HEK293 (cell line): ENCODE measurements around the gene FBLN2.

Experiments used
- CTCF ChIA-PET: fragments of 350-600 bp; formaldehyde crosslinking; extraction: SDS; loops from one replicate; lab custom pipeline; 2021; ENCODE audit warnings: antibody characterized with exemption; lab: Yijun Ruan, JAX
- POLR2A ChIA-PET: fragments of 300-600 bp; formaldehyde crosslinking; extraction: SDS; loops from one replicate; lab custom pipeline; 2020; ENCODE audit warnings: antibody characterized with exemption, inconsistent platforms; lab: Yijun Ruan, JAX
- H3K27ac ChIP-seq: fragments of 200-500 bp; sonication (Bioruptor generic); 2 replicates; pipeline ENCODE4 v1.5.1; 2014; ENCODE audit warnings: low read depth, low read length, control low read depth, inconsistent platforms; ENCODE audit errors: extremely low read depth
- H3K36me3 ChIP-seq, 2 experiments: fragments of 200-500 bp in 1 of 2; sonication (Bioruptor generic) in 1 of 2; 1 replicate in 1 of 2; 2 replicates in 1 of 2; pipeline ENCODE4 v1.5.1; 2014 to 2017; ENCODE audit warnings: inconsistent platforms in 2 of 2, low read length in 2 of 2; ENCODE audit not compliant: control insufficient read depth in 2 of 2, insufficient read depth in 1 of 2
- H3K4me1 ChIP-seq: fragments of 200-500 bp; sonication (Bioruptor generic); 2 replicates; pipeline ENCODE4 v1.5.1; 2014; ENCODE audit warnings: mild to moderate bottlenecking, low read length, inconsistent platforms; ENCODE audit not compliant: control insufficient read depth, insufficient read depth
- H3K4me3 ChIP-seq: 2 replicates; pipeline ENCODE4 v1.5.1; 2011; ENCODE audit warnings: low read depth, mild to moderate bottlenecking, control low read depth, low read length, moderate library complexity
- H3K9me3 ChIP-seq: fragments of 200-500 bp; sonication (Bioruptor generic); 2 replicates; pipeline ENCODE4 v1.5.1; 2014; ENCODE audit warnings: low read depth, low read length, inconsistent platforms; ENCODE audit not compliant: control insufficient read depth, insufficient read depth
- EGR2 ChIP-seq: fragments of 450-650 bp; formaldehyde crosslinking; IDR thresholded peaks from 2 replicates; pipeline ENCODE4 v1.5.1; 2016; ENCODE audit warnings: low read depth, missing biosample characterization, missing genetic modification characterization
- SCRT2 ChIP-seq: fragments of 450-650 bp; formaldehyde crosslinking; IDR thresholded peaks from 2 replicates; pipeline ENCODE4 v1.5.1; 2016; ENCODE audit warnings: missing biosample characterization, missing genetic modification characterization
- SP7 ChIP-seq: fragments of 450-650 bp; formaldehyde crosslinking; IDR thresholded peaks from 2 replicates; pipeline ENCODE4 v1.5.1; 2016; ENCODE audit warnings: missing biosample characterization, missing genetic modification characterization
- ZFHX2 ChIP-seq: fragments of 450-650 bp; formaldehyde crosslinking; conservative IDR thresholded peaks from 2 replicates; pipeline ENCODE4 v1.5.1; 2016; ENCODE audit warnings: missing biosample characterization, missing genetic modification characterization
- ZFP37 ChIP-seq: fragments of 450-650 bp; formaldehyde crosslinking; IDR thresholded peaks from 2 replicates; pipeline ENCODE4 v1.5.1; 2016; ENCODE audit warnings: missing biosample characterization, missing genetic modification characterization
- ZNF132 ChIP-seq: fragments of 450-650 bp; formaldehyde crosslinking; IDR thresholded peaks from 2 replicates; pipeline ENCODE4 v1.5.1; 2017; ENCODE audit warnings: missing biosample characterization, missing genetic modification characterization, borderline replicate concordance
- ZNF146 ChIP-seq: fragments of 450-650 bp; formaldehyde crosslinking; IDR thresholded peaks from 2 replicates; pipeline ENCODE4 v1.5.1; 2016; ENCODE audit warnings: missing biosample characterization, missing genetic modification characterization
- ZNF157 ChIP-seq: fragments of 450-650 bp; formaldehyde crosslinking; IDR thresholded peaks from 2 replicates; pipeline ENCODE4 v1.5.1; 2016; ENCODE audit warnings: missing biosample characterization, missing genetic modification characterization
- ZNF335 ChIP-seq: fragments of 450-650 bp; formaldehyde crosslinking; conservative IDR thresholded peaks from 2 replicates; pipeline ENCODE4 v1.5.1; 2016; ENCODE audit warnings: missing biosample characterization, missing genetic modification characterization
- ZNF530 ChIP-seq: fragments of 450-650 bp; formaldehyde crosslinking; IDR thresholded peaks from 2 replicates; pipeline ENCODE4 v1.5.1; 2016; ENCODE audit warnings: low read depth, missing biosample characterization, missing genetic modification characterization
- ZNF707 ChIP-seq: fragments of 450-650 bp; formaldehyde crosslinking; IDR thresholded peaks from 2 replicates; pipeline ENCODE4 v1.5.1; 2016; ENCODE audit warnings: missing biosample characterization, missing genetic modification characterization
- ZNF785 ChIP-seq: fragments of 450-650 bp; formaldehyde crosslinking; IDR thresholded peaks from 2 replicates; pipeline ENCODE4 v1.5.1; 2016; ENCODE audit warnings: missing biosample characterization, missing genetic modification characterization
- ZNF792 ChIP-seq: fragments of 450-650 bp; formaldehyde crosslinking; IDR thresholded peaks from 2 replicates; pipeline ENCODE4 v1.5.1; 2016; ENCODE audit warnings: missing biosample characterization, missing genetic modification characterization
- ZXDB ChIP-seq: fragments of 450-650 bp; formaldehyde crosslinking; IDR thresholded peaks from 2 replicates; pipeline ENCODE4 v1.5.1; 2016; ENCODE audit warnings: missing biosample characterization, missing genetic modification characterization
- TF ChIP-seq, protein P1 (sequence below): IDR thresholded peaks from 2 replicates; pipeline ENCODE4 v1.6.1; 2011; ENCODE audit warnings: mild to moderate bottlenecking, low read depth, low read length, borderline replicate concordance
- TF ChIP-seq, protein P2 (sequence below): fragments of 450-650 bp; formaldehyde crosslinking; IDR thresholded peaks from 2 replicates; pipeline ENCODE4 v1.5.1; 2016; ENCODE audit warnings: missing biosample characterization, missing genetic modification characterization, borderline replicate concordance
- TF ChIP-seq, protein P3 (sequence below): fragments of 450-650 bp; formaldehyde crosslinking; IDR thresholded peaks from 2 replicates; pipeline ENCODE4 v1.5.1; 2017; ENCODE audit warnings: missing biosample characterization, mild to moderate bottlenecking, missing genetic modification characterization, moderate library complexity
- TF ChIP-seq, protein P4 (sequence below): fragments of 450-650 bp; formaldehyde crosslinking; IDR thresholded peaks from 2 replicates; pipeline ENCODE4 v1.5.1; 2016; ENCODE audit warnings: missing biosample characterization, missing genetic modification characterization
- TF ChIP-seq, protein P5 (sequence below): fragments of 450-650 bp; formaldehyde crosslinking; IDR thresholded peaks from 2 replicates; pipeline ENCODE4 v1.5.1; 2016; ENCODE audit warnings: missing biosample characterization, missing genetic modification characterization

The FBLN2 gene

DNA sequence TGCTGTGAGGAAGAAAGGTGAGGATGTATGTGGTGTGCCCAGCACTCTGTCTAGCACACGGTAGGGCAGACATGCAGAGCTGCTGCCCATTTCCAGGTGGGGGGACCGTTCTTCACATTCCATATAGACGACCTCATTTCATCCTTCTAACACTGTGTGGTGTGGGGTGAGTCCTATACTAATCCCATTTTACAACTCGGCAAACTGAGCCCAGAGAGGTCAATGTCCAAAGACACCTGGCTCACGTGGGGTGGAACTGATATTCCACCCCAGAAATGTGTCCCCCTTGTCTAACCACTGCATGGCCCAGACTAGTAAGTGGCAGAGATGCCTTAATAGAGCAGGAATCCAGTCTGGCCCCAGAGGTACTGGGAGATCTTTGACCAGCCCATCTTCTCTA lies 119.2 kb downstream of the FBLN2 start (continued):
- TF ChIP-seq ZNF530 (tag by site-specific recombination) (no peak), SP7 (tag by site-specific recombination) (no peak), ZNF132 (tag by site-specific recombination) (no peak), ZFP37 (tag by site-specific recombination) (no peak), ZNF707 (tag by site-specific recombination) (no peak), ZXDB (tag by site-specific recombination) (no peak), ZNF146 (no peak), ZNF157 (no peak), ZNF335 (no peak)
- TF ChIP-seq, protein P1, sequence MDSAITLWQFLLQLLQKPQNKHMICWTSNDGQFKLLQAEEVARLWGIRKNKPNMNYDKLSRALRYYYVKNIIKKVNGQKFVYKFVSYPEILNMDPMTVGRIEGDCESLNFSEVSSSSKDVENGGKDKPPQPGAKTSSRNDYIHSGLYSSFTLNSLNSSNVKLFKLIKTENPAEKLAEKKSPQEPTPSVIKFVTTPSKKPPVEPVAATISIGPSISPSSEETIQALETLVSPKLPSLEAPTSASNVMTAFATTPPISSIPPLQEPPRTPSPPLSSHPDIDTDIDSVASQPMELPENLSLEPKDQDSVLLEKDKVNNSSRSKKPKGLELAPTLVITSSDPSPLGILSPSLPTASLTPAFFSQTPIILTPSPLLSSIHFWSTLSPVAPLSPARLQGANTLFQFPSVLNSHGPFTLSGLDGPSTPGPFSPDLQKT: no peak
- TF ChIP-seq, protein P2, sequence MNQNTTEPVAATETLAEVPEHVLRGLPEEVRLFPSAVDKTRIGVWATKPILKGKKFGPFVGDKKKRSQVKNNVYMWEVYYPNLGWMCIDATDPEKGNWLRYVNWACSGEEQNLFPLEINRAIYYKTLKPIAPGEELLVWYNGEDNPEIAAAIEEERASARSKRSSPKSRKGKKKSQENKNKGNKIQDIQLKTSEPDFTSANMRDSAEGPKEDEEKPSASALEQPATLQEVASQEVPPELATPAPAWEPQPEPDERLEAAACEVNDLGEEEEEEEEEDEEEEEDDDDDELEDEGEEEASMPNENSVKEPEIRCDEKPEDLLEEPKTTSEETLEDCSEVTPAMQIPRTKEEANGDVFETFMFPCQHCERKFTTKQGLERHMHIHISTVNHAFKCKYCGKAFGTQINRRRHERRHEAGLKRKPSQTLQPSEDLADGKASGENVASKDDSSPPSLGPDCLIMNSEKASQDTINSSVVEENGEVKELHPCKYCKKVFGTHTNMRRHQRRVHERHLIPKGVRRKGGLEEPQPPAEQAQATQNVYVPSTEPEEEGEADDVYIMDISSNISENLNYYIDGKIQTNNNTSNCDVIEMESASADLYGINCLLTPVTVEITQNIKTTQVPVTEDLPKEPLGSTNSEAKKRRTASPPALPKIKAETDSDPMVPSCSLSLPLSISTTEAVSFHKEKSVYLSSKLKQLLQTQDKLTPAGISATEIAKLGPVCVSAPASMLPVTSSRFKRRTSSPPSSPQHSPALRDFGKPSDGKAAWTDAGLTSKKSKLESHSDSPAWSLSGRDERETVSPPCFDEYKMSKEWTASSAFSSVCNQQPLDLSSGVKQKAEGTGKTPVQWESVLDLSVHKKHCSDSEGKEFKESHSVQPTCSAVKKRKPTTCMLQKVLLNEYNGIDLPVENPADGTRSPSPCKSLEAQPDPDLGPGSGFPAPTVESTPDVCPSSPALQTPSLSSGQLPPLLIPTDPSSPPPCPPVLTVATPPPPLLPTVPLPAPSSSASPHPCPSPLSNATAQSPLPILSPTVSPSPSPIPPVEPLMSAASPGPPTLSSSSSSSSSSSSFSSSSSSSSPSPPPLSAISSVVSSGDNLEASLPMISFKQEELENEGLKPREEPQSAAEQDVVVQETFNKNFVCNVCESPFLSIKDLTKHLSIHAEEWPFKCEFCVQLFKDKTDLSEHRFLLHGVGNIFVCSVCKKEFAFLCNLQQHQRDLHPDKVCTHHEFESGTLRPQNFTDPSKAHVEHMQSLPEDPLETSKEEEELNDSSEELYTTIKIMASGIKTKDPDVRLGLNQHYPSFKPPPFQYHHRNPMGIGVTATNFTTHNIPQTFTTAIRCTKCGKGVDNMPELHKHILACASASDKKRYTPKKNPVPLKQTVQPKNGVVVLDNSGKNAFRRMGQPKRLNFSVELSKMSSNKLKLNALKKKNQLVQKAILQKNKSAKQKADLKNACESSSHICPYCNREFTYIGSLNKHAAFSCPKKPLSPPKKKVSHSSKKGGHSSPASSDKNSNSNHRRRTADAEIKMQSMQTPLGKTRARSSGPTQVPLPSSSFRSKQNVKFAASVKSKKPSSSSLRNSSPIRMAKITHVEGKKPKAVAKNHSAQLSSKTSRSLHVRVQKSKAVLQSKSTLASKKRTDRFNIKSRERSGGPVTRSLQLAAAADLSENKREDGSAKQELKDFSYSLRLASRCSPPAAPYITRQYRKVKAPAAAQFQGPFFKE (tag by site-specific recombination): no peak
- TF ChIP-seq, protein P3, sequence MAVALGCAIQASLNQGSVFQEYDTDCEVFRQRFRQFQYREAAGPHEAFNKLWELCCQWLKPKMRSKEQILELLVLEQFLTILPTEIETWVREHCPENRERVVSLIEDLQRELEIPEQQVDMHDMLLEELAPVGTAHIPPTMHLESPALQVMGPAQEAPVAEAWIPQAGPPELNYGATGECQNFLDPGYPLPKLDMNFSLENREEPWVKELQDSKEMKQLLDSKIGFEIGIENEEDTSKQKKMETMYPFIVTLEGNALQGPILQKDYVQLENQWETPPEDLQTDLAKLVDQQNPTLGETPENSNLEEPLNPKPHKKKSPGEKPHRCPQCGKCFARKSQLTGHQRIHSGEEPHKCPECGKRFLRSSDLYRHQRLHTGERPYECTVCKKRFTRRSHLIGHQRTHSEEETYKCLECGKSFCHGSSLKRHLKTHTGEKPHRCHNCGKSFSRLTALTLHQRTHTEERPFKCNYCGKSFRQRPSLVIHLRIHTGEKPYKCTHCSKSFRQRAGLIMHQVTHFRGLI: no peak
- TF ChIP-seq, protein P4, sequence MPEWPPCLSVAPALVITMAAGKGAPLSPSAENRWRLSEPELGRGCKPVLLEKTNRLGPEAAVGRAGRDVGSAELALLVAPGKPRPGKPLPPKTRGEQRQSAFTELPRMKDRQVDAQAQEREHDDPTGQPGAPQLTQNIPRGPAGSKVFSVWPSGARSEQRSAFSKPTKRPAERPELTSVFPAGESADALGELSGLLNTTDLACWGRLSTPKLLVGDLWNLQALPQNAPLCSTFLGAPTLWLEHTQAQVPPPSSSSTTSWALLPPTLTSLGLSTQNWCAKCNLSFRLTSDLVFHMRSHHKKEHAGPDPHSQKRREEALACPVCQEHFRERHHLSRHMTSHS: no peak
- TF ChIP-seq, all 188 proteins: peak for 0

DNA sequence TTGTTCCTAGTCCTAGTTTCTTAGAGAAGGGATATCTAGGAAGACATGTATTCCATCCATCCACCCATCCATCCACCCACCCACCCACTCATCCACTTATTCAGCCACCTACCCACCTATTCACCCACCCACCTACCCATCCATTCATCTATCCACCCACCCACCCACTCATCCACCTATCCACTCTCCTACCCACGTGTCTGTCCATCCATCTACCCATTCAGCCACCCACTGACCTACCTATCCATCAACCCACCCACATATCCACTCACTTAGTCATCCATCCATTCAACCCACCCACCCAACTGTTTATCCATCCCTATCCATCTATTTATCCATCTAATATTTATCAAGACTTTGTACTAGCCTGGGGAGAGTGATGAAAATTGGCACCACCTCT lies 120.5 kb downstream of the FBLN2 start:
- ChIA-PET CTCF (interaction anchor here (0.5 to 1.5 kb wide), 4 partner anchors 12 to 216 kb away, joined by 3 to 6 read pairs (median 3); no protein-coding TSS in a partner anchor), POLR2A (interaction anchor here (0.5 kb wide), 1 partner anchor 893 kb away, joined by 3 read pairs; no protein-coding TSS in a partner anchor)
- Histone ChIP-seq H3K9me3 (no peaks in the 10 kb centered on the region), H3K4me3 (no peak overlapping the region), H3K4me1 (no peaks in the 10 kb centered on the region), H3K27ac (no peak overlapping the region), H3K36me3 (no peaks in the 10 kb centered on the region)
- TF ChIP-seq ZNF785 (tag by site-specific recombination) (no peak), ZNF792 (tag by site-specific recombination) (no peak), SCRT2 (tag by site-specific recombination) (no peak), ZFHX2 (tag by site-specific recombination) (peak; percentile 100), EGR2 (peak; percentile 100)
- TF ChIP-seq, protein P5, sequence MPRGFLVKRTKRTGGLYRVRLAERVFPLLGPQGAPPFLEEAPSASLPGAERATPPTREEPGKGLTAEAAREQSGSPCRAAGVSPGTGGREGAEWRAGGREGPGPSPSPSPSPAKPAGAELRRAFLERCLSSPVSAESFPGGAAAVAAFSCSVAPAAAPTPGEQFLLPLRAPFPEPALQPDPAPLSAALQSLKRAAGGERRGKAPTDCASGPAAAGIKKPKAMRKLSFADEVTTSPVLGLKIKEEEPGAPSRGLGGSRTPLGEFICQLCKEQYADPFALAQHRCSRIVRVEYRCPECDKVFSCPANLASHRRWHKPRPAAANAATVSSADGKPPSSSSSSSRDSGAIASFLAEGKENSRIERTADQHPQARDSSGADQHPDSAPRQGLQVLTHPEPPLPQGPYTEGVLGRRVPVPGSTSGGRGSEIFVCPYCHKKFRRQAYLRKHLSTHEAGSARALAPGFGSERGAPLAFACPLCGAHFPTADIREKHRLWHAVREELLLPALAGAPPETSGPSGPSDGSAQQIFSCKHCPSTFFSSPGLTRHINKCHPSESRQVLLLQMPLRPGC: no peak
